Heart left ventricle (tissue), 13 donors: Measurements from ENCODE around the gene RGSL1.

Experiments used
- POLR2A ChIP-seq, 2 donors: fragments of 450-650 bp; IDR thresholded peaks; one replicate each; pipeline ENCODE4 v1.6.1; 2017; ENCODE audit warnings: antibody characterized with exemption in 2 of 2, mild to moderate bottlenecking in 2 of 2, moderate library complexity in 2 of 2
- TF ChIP-seq, protein P1 (sequence below), 12 donors: fragments of 200-600 bp; sonication (generic) in 4 of 12; IDR thresholded peaks; one replicate each; pipeline versions ENCODE4 v1.5.0 to v1.8.0; 2018 to 2022; ENCODE audit warnings: antibody characterized with exemption in 12 of 12, mild to moderate bottlenecking in 5 of 12
- donor health status: ischemic (EF 13 %, LVEDD 7.1; RV severe dilation, severe dysfunction).
- donor health status: DM: no; HTN: yes; CAD: no.
- donor health status: DM: no; HTN: no; CAD: no.
- donor health status: ischemic (EF 25% LVEDD 6.9; RV normal size, moderate dysfunction).
- donor health status: ischemic (EF 25% LVEDD 5.7; RV mildly dilated, moderate dysfunction).
- donor health status: ischemic (EF 35%, LVEDD 5.7; RV mildly dilated, moderate dysfunction).
- donor health status: nonischemic (EF 11% LVEDD 7.7; RV severe dilation, severe dysfunction).
- donor health status: DM: yes; HTN: yes; CAD: no.
- donor health status: PGD.
- donor health status: ischemic (EF 29% LVEDD 5.4; RV normal size, mild dysfunction).
- donor health status: nonischemic (EF 23%, LVEDD 6.1; RV moderate dilation, normal function).

DNA sequence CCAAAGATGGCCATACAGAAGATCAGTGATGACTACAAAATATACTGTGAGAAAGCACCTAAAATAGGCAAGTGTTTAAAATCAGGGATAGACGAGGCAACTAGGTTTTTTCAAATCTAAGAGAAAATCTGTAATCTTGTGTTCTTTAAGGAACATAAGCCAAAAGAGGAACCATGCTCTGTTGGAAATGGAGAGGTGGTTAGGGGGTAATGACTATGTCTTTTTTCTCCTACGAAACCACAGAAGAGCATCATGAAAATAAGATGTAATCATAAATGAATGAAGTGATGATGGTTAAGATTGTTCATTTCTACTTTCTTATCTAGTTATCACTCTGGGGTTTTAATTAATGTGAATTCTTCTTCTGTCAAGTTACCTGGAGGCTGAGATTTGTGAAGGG is 43.1 kb downstream of the RGSL1 start:
- TF ChIP-seq, protein P1, sequence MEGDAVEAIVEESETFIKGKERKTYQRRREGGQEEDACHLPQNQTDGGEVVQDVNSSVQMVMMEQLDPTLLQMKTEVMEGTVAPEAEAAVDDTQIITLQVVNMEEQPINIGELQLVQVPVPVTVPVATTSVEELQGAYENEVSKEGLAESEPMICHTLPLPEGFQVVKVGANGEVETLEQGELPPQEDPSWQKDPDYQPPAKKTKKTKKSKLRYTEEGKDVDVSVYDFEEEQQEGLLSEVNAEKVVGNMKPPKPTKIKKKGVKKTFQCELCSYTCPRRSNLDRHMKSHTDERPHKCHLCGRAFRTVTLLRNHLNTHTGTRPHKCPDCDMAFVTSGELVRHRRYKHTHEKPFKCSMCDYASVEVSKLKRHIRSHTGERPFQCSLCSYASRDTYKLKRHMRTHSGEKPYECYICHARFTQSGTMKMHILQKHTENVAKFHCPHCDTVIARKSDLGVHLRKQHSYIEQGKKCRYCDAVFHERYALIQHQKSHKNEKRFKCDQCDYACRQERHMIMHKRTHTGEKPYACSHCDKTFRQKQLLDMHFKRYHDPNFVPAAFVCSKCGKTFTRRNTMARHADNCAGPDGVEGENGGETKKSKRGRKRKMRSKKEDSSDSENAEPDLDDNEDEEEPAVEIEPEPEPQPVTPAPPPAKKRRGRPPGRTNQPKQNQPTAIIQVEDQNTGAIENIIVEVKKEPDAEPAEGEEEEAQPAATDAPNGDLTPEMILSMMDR (IDR thresholded peaks at IDR 0.05), result no peak
- no peak for TF ChIP-seq POLR2A (IDR thresholded peaks at IDR 0.05)
